Measurements from ENCODE around the gene MED27.

MED27 gene

GRCh38 chr9:132079391-132080091 lies at the start of gene MED27:
Gene MED27 (minus strand): TSS chr9:132079867. CDS start chr9:132079844, 23 bp downstream.
- peak in 57 of 58 donors; percentile 20 to 98 (median 86) for DNase-seq

GRCh38 chr9:132127888-132128534 lies 48.3 kb upstream of the MED27 start:
- no peak for DNase-seq

- no peak for DNase-seq
These were observed 47.1 kb upstream of the MED27 start for GRCh38 chr9:132126680-132127236.

- DNase-seq: no peak
These were observed 46.4 kb upstream of the MED27 start for GRCh38 chr9:132125944-132126679.

GRCh38 chr9:132125361-132125760 lies 45.7 kb upstream of the MED27 start:
- no peak for DNase-seq

- no peak for DNase-seq
These were observed 45.1 kb upstream of the MED27 start for GRCh38 chr9:132124800-132125199.

DNA sequence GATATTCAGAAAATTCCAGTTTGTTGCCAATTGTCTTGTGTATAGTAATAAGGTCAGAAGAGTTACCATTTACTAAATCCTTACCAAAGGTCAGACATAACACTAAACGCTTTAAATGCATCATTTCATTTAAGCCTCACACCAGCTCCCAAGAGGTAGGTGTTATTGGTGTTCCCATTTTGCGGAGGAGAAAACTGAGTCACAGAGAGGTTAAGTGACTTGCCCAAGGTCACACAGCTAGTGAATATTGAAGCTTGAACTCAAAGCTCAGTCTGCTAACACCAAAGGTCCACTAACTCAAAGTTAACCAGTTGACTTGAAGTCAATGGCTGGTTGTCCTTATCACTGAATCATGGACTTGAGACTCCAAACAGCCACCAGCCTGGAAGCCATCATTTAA lies 41.4 kb upstream of the MED27 start:
- DNase-seq: no peak

GRCh38 chr9:132117694-132118093 lies 38.0 kb upstream of the MED27 start:
- no peak for DNase-seq

DNA sequence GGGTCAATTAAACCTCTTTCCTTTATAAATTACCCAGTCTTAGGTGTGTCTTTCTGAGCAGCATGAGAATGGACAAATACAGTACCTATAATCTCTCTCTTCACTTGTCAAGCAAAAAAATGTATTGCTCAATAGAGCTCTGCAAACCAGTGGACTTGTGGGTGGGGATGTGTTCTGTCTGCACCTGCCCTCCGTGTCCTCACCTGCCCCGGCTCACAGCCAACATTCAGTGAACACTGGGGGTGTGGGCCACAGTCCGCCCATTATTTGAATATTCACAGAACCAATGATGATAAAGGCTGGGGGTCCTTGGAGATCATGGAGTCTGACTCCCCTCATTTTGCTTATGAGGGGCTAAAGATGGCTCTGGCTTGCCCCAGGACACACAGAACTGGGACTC lies 36.9 kb upstream of the MED27 start:
- DNase-seq: no peak

DNA sequence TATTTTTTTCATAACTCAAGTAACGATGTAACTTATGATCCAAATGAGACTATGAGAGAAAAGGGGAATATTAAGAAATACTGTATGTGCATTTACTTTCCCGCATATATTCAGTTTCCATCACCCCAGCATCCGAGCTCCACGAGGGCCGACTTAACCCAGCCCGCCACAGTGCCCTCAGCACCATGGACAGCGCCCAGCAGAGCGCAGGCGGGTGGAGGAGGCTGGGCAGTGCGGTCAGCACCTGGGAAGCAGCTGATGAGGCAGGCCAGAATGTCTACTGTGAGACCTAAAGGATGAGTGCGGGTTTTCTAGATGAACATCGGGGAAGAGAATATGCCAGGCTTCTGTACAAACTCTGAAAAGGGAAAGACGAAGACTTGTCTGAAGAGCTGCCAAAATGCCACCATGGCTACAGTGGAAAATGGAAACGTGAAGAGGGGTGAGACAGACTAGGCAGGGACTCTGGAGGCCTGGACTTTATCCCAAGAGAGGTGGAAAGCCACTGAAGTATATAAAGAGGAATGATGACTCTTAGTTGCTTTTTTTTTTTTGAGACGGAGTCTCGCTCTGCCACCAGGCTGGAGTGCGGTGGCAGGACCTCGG lies 34.5 kb upstream of the MED27 start:
- peak in 36 of 58 donors; percentile 2 to 67 (median 24) for DNase-seq

GRCh38 chr9:132109291-132109690 lies 29.6 kb upstream of the MED27 start:
- DNase-seq: no peak

DNA sequence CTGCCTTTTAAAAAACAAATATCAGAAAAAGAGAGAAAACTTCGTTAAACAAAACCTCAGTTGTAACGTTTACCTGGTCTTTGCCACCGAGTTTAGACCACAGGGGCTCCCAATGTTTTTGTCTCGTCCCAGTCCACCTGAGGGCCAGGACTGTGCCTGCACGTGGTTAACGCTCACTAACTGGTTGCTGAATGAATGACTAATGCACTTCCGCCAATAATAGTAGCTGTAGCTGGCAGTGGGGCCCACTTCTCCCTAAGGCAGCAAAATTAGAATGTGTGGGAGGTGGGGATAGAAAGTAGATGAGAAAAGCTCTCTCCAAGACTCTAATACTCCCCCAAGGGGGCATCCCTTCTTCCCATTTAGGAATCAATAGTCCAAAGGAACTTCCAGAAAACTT lies 29.1 kb upstream of the MED27 start:
- DNase-seq: peak in 4 of 58 donors; percentile 4 to 30 (median 12)

DNA sequence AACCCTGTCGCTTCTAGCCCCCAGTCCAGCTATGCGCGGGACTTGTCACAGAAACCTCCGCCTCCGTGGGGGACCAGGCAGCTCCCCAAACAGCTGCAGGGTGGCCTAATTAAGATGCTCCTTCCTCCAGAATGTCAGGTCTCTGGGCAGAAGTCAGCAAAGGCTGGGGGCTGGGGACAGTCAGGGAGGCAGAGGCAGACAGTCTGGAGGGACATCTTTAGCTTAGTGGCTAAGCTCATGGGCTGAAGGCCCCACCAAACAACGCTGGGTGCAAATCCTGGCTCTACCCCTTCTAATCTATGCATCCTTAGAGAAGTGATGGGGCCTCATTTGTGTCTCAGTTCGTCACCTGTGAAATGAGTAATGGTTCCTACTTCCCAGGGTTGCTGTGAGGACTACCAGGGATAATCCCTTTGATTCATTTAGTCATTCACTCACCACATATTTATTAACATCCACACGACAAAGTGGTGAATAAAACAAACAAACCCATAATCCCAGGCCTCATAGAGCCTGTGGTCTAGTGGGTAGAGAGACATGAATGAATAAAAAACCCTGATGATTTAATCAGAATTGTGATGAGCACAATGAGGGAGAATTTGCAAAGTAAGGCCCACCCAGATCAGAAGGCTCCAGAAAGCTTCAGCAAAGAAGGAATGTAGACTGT lies 20.2 kb upstream of the MED27 start:
- no peak for DNase-seq

- DNase-seq: no peak
These were observed 19.5 kb upstream of the MED27 start for GRCh38 chr9:132099167-132099566.

DNA sequence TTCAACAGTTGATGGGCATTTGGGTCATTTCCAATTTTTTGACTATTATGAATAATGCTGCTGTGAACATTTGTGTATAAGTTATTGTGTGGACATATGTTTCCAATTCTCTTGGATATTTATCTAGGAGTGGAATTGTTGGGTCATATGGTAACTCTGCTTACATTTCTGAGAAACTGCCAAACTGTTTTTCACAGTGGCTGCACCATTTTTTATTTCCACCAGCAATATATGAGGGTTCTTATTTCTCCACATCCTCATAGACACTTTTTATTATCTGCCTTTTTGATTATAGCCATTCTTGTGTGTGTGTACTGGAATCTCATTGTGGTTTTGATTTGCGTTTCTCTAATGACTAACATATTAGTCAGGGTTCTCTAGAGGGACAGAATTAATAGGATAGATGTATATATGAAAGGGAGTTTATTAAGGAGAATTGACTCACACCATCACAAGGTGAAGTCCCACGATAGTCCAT lies 14.7 kb upstream of the MED27 start:
- DNase-seq: no peak

DNA sequence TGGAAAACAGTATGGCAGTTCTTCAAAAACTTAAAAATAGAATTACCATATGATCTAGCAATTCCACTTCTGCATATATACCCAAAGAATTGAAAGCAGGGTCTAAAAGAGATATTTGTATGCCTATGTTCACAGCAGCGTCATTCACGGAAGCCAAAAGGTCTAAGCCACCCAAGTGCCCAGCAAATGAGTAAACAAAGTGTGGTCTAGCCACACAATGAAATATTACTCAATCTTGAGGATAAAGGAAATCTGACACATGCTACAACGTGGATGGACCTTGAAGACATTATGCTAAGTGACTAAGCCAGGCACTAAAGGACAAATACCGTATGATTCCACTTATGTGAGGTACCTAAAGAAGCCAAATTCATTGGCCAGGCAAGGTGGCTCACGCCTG lies 11.1 kb upstream of the MED27 start:
- DNase-seq: no peak

- peak in 9 of 58 donors; percentile 12 to 57 (median 20) for DNase-seq
These were observed 7.9 kb upstream of the MED27 start for GRCh38 chr9:132087438-132088030.

- DNase-seq: no peak
These were observed 2.5 kb upstream of the MED27 start for GRCh38 chr9:132082188-132082587.

GRCh38 chr9:132078699-132079356 lies 839 bp downstream of the MED27 start:
- DNase-seq: peak in 1 of 58 donors; percentile 20

All from anterior cingulate cortex (tissue), 58 donors.